Measurements from ENCODE around the gene NRBF2. TPM values are rescaled to one million over a fixed set of nuclear protein-coding genes. Genes with fewer than 3 reads are reported as not detected.

NRBF2 gene
- total RNA-seq, 4 donors from 2014 or later, result 8.6 to 17.2 (median 12.3) TPM

DNA sequence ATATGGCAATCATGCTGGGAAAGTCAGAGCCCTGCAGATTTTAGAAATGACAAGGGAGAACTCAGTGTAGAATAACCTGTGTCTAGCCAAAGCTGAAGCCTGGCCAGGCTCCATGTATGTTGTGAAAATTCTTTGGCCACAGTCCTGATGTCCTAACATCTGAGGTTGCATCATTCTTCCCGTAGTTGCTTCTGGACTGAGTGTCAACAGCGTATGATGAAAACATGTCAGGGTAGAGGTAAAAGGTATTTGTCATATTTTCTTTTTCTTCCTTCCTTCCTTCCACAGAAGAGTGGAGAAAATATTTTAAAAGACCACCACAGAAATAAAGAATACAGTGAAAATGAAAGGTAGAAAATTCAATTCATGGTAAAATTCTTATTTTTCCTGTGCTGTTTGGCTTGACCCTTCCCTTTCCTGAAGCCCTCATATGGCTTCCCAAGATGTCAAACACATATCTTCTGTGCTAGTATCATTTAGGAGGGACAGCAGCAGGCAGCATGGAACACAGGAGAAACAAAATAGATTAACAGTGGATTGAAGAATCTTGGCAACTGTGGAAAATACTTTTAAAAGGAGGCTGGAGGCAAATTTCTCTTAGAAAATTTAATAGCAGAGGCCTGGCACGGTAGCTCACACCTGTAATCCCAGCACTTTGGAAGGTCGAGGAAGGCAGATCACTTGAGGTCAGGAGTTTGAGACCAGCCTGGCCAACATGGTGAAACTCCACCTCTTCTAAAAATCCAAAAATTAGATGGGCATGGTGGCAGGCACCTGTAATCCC is 18.9 kb upstream of the NRBF2 start:
- Histone ChIP-seq H3K36me3 (no peaks in the 10 kb centered on the region), H3K9me3 (no peaks in the 10 kb centered on the region), H3K4me1 (peaks cover 3 to 28% (median 11%) of the 10 kb centered on the region in 3 donors), H3K27me3 (no peaks in the 10 kb centered on the region), H3K4me3 (no peak overlapping the region), H3K27ac (peak overlapping the region; percentile 54 to 82 (median 78))
- peak; percentile 87 for ATAC-seq
- WGBS, 2 donors (ENCODE audit: low coverage in 1 of 2), result 7 to 39% methylated on average over 2 to 4 of the region's 4 CpGs
- TF ChIP-seq EP300 (IDR thresholded peaks at IDR 0.05), result no peak
- peak; percentile 99 for TF ChIP-seq POLR2AphosphoS5 (IDR thresholded peaks at IDR 0.05)

DNA sequence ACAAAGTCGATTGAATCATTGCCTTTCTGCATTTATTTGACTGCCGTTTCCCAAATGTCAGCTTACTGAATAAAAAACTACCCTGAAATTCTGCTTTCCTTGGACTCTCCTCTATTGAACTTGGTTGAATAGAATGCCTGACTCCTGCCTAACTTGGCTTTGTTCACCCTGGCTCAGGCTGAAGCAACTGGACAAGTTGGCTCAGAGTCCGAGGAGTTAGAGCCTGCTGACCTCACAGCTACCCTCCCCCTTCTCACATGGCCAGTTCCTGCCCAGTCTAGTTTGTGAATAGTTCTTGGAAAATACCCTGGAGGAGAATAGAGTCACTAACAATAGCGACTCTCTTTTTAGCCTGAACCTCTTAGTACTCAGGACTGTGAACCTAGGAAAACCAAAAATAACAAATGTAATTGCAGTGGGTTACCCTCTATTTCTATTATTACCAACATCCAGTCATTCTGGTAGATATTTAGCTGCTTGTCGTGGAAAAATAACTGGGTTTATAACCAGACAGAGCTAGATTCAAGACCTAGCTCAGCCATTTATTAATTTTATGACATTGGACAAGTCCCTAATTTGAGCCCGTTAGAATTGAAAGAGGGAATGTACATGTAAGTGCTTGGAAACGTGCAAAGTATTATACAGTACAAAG is 17.3 kb upstream of the NRBF2 start:
- ATAC-seq, result peak; percentile 94
- peak overlapping the region; percentile 70 to 82 (median 78) for H3K27ac ChIP-seq
- H3K27me3 ChIP-seq, result no peaks in the 10 kb centered on the region
- no peaks in the 10 kb centered on the region for H3K36me3 ChIP-seq
- no peak for TF ChIP-seq POLR2A (IDR thresholded peaks at IDR 0.05)
- no peak for TF ChIP-seq EP300 (IDR thresholded peaks at IDR 0.05)
- TF ChIP-seq POLR2AphosphoS5 (IDR thresholded peaks at IDR 0.05), result peak; percentile 87
- TF ChIP-seq, protein P1, sequence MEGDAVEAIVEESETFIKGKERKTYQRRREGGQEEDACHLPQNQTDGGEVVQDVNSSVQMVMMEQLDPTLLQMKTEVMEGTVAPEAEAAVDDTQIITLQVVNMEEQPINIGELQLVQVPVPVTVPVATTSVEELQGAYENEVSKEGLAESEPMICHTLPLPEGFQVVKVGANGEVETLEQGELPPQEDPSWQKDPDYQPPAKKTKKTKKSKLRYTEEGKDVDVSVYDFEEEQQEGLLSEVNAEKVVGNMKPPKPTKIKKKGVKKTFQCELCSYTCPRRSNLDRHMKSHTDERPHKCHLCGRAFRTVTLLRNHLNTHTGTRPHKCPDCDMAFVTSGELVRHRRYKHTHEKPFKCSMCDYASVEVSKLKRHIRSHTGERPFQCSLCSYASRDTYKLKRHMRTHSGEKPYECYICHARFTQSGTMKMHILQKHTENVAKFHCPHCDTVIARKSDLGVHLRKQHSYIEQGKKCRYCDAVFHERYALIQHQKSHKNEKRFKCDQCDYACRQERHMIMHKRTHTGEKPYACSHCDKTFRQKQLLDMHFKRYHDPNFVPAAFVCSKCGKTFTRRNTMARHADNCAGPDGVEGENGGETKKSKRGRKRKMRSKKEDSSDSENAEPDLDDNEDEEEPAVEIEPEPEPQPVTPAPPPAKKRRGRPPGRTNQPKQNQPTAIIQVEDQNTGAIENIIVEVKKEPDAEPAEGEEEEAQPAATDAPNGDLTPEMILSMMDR (IDR thresholded peaks at IDR 0.05), result peak in 2 of 4 experiments; percentile 32 to 43
- H3K4me3 ChIP-seq, result no peak overlapping the region
- no peaks in the 10 kb centered on the region for H3K9me3 ChIP-seq
- 29 to 47% methylated on average over 5 to 7 of the region's 7 CpGs for WGBS, 2 donors (ENCODE audit: low coverage in 1 of 2)
- peaks cover 3 to 28% (median 11%) of the 10 kb centered on the region in 3 donors for H3K4me1 ChIP-seq

DNA sequence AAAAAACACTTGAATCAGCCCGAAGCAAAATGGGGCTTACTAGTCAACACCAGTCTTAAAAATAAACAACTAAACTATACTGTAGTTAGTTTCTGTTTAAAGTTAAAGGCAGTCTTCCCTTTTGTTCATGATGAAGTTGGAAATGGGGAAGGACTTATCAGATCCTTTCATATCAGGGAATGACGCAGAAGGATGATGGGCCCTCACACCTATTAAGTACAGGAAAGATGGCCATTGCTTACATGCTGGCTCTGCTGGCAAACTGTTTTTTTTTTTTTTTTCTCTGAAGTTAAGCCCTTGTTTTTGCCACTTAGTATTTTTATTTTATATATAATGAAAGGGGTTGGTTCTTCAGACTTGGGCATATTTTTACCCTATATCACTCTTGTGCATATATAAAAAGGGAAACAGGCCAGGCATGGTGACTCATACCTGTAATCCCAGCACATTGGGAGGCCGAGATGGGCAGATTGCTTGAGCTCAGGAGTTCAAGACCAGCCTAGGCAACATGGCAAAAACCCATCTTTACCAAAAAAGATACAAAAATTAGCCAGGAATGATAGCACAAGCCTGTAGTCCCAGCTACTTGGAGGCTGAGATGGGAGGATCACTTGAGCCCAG is 16.6 kb upstream of the NRBF2 start:
- H3K27ac ChIP-seq, result peak overlapping the region; percentile 70 to 82 (median 78)
- H3K9me3 ChIP-seq, result no peaks in the 10 kb centered on the region
- TF ChIP-seq, protein P1 (IDR thresholded peaks at IDR 0.05), result no peak
- TF ChIP-seq EP300 (IDR thresholded peaks at IDR 0.05), result no peak
- TF ChIP-seq POLR2A (IDR thresholded peaks at IDR 0.05), result no peak
- no peak for TF ChIP-seq POLR2AphosphoS5 (IDR thresholded peaks at IDR 0.05)
- no peaks in the 10 kb centered on the region for H3K27me3 ChIP-seq
- ATAC-seq, result no peak
- H3K4me1 ChIP-seq, result peaks cover 3 to 28% (median 11%) of the 10 kb centered on the region in 3 donors
- no peak overlapping the region for H3K4me3 ChIP-seq
- WGBS, 2 donors (ENCODE audit: low coverage in 1 of 2), result 81 to 90% methylated on average over 2 to 3 of the region's 3 CpGs
- no peaks in the 10 kb centered on the region for H3K36me3 ChIP-seq

DNA sequence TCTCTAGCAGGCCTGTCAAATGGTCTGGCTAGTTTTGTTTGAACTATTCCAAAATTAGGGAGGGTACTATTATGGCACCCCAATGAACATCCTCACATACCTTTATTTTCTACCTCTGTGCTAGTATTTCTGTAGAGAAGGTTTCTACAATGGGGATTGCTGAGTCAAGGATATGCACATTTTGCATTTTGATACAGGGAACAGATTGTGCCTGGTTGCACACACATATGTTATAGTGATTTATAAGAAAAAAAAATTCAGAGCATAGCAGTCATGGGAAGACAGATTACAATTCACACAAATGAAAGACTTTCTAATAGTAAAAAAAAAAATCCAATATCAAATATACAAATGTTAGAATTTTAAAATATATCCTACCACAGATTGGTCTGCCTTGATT is 14.1 kb upstream of the NRBF2 start:
- Histone ChIP-seq H3K9me3 (no peaks in the 10 kb centered on the region), H3K27ac (no peak overlapping the region), H3K4me1 (peaks cover 3 to 24% (median 11%) of the 10 kb centered on the region in 3 donors), H3K36me3 (no peaks in the 10 kb centered on the region), H3K4me3 (no peak overlapping the region), H3K27me3 (no peaks in the 10 kb centered on the region)
- no peak for ATAC-seq
- TF ChIP-seq POLR2AphosphoS5 (IDR thresholded peaks at IDR 0.05) (no peak), POLR2A (IDR thresholded peaks at IDR 0.05) (no peak), EP300 (IDR thresholded peaks at IDR 0.05) (no peak)
- TF ChIP-seq, protein P1 (IDR thresholded peaks at IDR 0.05), result no peak

DNA sequence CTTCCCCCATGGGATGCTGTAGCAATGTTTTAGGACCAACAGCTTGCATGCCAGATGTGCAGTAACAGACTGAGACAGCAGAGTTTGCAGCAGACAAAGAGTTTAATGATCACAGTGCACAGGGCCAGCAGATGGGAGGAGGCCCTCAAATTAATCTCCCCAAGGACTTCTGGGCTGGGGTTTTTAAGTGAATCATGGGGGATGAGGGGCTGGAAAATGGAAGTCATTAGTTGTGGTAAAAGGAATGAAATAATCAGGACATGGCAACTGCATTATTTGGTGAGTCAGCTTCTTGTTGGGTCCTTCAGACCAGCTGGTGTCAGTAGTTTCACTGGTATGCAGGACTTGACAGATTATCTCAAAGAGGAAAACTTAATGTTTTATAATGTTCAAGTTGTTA is 12.6 kb upstream of the NRBF2 start:
- ATAC-seq, result peak; percentile 40
- Histone ChIP-seq H3K4me1 (peaks cover 0 to 9% (median under 1%) of the 10 kb centered on the region in 3 donors), H3K9me3 (no peaks in the 10 kb centered on the region), H3K27me3 (no peaks in the 10 kb centered on the region), H3K36me3 (no peaks in the 10 kb centered on the region), H3K4me3 (no peak overlapping the region), H3K27ac (peak overlapping the region in 1 of 4 donors; percentile 14)
- TF ChIP-seq POLR2AphosphoS5 (IDR thresholded peaks at IDR 0.05) (peak; percentile 7), EP300 (IDR thresholded peaks at IDR 0.05) (no peak)
